ENCODE data around the gene PLB1.

DNA sequence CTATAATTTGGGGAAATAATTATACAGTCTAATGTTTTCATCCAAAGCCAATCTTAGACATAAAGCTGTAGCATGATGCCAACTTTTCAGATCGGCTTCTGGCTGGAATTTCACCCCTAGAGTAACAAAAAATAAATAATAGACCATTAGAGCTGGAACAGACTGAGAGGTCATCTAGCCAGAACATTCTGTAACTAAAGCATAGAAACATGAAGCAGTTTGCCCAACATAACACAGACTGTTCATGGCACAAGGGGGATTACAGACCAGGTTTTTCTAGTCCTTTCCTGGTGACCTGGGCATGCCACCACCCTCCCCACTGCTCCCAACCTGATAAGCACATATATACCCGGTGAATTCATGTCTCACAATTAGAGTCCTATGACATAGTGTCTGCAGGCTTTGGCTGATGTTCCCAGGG lies 139.3 kb downstream of the PLB1 start:
- TF ChIP-seq POLR2AphosphoS5 (IDR thresholded peaks at IDR 0.05; ENCODE audit: borderline replicate concordance, low read depth, low read length) (no peak), EZH2 (IDR thresholded peaks at IDR 0.05) (no peak), FOXP2 (optimal IDR thresholded peaks at IDR 0.05; ENCODE audit: control extremely low read depth, extremely low read length, insufficient read depth) (no peak)
